Measurements from ENCODE around the gene CELF4.

The CELF4 gene

DNA sequence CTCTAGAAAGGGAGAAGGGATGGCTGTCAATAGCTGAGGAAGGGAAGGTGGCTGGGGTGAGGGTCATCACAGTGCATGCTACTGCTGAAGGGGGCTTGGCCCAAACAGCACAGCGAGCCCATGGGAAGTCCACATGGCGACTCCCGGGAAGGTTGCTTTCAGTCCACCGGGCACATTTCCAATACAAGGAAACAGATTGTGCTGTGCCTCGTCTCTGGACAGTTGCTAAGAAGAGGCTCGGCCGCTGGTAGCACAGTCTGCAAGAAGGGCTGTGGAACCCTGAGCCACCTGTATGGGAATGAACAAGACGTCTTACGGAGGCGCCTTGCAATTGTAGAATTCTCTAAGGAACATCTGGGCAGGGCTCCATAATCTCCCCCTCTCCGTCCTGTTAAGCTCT is 123.1 kb downstream of the CELF4 start:
- no peak for DNase-seq (ENCODE audit: low read depth in 2 of 2)

DNA sequence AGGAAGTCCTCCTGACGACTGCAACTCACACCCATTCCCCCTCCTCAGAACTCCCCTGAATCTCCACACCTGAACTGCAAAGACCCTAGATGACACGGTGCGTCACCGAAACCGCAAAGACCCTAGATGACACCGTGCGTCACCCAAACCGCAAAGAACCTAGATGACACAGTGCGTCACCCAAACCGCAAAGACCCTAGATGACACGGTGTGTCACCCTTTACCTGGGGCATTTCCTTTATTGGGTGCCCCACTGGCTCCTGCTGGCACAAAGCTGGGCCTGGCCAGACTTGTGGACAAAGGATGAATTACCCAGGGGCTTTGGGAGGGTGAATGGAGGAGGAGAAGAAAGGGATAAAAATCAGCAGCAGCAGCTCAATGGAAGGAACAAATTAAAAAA is 123.8 kb downstream of the CELF4 start:
- DNase-seq (ENCODE audit: low read depth in 2 of 2) = no peak

DNA sequence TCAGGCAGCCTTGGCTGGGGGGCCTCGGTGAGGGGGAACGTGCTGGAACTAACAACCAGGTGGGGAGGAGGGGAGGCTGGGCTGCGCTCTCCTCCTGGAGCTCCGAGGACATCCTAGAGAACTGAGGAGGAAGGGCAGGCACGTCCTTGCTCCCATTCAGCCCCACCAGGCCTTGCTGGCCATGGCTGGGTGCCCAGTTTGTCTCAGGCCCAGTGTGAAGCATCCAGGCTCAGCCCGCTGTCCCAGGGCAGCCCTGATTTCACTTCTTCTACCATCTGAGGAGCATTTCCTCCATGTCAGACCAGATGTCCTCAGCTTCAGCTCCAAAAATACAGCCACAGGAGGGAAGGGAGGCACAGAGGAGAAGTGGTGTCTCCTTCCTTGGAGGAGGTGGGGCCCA is 125.4 kb downstream of the CELF4 start:
- DNase-seq (ENCODE audit: low read depth in 2 of 2) = no peak

DNA sequence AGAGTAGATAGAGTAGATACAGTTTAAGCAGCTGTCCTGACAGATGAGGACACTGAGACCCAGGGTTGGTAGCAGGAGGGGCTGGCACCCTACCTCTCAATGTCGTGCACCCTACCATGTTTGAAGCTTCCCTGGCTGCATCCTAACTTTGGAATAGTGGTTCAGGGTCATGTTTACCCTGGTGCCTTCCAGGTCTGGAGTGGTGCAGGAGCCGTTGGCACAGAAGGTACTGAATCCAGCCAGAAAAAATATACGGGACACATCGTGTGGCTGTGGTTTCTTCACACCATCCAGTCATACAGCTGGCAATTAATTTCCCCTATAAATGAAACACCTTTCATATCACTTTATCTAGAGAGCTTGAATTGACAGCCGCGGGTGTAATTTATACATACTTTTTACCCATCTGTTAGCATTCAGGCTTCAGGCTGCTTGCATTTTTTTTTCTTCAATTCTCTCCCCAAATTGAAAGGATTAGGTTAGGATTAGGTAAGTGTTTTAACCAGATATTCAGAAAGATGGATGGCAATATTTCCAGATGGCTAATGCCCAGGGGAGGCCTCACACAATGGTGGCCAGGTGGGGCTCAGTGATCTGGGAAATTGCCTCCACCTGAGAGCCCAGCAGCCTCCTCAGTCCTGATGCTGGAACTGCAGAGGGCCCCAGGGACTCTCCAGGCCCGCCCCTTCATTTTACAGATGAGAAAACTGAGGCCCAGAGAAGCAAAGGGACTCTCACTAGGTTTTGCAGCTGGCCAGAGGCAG is 127.0 kb downstream of the CELF4 start:
- DNase-seq (ENCODE audit: low read depth in 2 of 2) = no peak

DNA sequence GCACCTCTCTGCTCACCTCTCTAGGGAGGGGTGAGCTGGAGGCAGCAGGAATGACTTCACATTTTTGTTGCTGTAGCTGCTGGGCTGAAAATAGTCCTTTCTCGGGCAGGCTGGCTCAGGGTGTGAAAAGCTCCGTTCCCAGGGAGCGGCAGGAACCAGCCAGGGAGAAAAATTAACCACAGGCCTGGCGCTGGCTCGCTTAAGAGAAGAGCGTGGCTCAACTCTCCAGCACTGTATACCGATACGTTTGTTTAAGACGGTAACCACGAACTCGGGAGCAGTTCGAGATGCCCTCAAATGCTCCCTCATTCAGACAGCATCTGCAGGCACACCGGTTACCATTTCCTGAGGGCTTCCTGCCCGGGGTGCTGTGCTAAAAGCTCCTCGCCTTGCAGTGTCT is 129.6 kb downstream of the CELF4 start:
- DNase-seq (ENCODE audit: low read depth in 2 of 2) = no peak

DNA sequence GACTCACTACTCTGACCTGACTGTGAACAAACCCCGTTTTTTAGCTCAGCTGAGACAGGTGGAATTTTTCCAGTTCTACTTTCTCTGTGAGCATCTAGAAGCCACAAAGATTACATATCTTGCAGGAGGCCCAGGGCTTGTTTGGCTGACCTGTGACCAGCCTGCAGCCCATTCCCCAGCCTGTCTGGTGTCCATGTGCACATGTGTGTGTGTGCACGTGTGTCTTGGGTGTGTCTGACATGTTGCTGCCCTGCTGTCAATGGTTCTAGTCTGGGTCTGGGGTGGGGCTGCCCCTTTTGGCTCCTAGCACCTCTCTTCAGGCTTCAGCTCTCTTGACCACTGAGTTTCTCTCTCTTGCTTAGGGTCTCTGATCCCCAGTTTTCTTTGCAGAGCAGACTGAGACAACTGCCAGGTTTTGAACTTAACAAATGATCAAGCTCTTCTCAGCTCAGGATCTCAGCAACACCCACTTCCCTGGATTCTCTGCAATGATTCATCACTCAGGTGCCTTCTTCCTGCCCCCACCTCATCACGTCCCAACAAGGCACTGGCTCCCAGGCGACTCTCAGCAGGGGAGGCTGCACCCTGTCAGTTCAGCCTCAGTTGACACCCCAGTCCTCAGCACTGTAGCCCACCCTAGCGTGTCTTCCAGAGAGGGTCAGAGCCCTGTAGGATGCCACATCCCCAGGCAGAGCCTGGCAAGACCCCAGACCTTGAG is 130.3 kb downstream of the CELF4 start:
- no peak for DNase-seq (ENCODE audit: low read depth in 2 of 2)

DNA sequence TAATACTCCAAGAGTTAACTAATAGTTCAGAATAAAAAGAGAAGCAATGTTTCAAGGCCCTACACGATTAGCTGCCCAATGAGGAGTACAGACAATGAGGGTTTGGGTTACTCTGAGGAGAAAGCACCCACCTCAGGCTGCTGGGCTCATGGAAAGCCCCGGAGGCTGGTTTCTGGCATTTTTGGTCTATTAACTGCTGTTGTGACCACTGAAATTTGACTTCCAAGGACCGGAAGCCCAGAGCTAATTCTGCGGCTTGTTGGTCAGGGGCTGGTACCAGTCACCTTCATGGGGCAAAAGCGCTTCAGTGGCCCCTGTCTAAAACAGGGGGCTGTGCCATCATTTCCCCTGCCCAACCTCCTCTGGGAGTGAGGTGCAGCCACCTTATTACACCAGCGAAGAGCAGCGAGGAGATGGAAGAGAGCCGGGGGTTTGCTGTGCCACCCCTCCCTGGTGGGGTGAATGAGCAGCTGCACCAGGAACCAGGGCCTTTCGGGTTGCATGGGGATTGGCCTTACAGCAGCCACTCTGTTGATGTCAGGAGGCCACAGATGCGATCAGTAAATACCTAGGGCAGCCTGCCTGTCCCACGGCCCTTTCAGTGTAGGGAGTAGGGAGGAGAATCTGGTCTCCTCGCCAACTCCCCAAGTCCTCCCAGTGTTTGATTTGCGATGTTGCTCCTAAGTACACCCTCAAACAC is 131.3 kb downstream of the CELF4 start:
- no peak for DNase-seq (ENCODE audit: low read depth in 2 of 2)

DNA sequence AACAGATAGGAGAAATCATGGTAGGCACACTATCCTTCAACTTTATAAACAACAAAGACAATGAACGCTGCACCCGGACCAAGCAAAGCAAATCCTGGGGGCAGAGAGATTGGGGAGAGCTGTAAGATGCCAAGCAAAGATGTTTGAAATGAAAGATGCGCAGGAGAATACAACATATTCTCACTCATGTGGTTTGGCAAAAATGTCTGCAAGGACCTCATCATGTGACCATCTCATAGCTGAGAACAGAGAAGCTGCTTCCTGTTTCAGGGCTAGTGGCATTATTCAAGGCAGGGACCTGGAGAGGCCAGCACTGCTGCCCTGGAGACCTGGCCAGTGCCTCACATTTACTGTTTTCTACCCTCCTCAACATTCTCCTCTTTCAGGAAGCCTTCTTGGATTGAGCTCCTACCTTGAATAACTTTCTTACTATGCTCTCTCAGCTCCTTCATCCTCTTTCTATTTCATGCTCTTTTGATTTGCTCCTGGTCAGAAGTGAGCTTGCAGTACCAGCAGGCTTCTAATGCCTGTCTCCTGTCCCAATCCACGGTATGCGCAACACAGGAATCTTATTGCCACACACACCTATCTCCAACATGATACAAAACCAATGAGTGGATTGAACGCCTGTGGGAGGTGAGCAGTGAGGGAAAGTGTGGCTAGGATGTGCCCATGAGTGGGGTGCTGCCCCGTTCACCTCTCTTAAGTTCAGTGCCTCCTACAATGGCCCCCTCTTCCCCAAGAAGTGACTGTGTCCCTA is 133.0 kb downstream of the CELF4 start:
- no peak for DNase-seq (ENCODE audit: low read depth in 2 of 2)

DNA sequence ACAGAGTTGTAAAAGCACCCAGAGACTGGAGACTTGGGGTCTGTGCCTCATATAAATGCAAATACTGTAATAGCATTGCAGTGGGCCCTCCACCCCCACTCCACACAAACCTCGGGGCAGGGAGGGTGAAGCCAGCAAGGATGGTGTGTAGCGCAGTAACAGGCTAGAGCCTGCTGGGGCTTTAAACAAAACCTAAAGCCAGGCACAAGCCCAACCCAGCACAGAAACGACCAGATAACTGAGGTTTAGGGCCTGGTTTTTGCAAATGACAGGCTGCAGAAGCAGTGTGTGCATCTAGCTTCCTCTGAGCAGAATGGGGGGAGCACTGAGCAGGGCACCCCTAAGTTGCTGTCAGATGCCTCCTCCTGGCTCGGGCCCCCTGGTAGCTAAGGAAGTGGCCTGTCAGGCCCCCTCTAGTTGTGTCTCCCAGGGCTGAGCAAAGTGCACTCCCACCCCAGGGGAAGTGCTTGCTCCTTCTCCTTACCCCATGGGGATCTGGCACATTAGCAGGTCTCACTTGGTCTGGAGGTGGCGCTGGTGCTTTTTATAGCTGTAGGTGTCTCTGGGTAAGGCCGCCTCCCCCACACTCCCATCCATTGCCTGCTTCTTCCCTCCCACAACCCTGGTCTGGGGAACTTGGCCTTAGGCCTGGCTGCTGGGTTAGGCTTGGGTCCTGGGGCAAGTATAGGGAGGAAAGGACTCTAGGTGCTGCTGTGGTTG is 135.1 kb downstream of the CELF4 start:
- DNase-seq (ENCODE audit: low read depth in 2 of 2) = no peak

DNA sequence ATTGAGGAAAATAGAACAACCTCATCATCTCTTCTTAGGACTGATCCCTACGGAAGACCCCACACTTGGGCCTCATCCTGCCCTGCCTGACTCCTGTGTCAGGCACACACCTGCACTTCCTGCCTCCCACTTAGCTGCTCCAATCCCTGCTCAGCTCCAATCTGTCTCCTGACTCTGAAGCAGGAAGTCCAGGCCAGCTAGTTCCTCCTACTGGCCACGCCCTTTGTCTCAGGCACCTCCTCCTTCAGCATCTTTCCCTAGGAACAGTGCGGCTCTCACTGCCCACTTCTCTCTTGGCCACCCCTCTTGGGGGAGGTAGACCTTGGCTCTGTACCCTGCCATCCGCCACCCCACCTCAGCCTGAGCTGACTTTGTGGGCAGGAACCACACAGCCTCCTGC is 135.8 kb downstream of the CELF4 start:
- no peak for DNase-seq (ENCODE audit: low read depth in 2 of 2)

DNA sequence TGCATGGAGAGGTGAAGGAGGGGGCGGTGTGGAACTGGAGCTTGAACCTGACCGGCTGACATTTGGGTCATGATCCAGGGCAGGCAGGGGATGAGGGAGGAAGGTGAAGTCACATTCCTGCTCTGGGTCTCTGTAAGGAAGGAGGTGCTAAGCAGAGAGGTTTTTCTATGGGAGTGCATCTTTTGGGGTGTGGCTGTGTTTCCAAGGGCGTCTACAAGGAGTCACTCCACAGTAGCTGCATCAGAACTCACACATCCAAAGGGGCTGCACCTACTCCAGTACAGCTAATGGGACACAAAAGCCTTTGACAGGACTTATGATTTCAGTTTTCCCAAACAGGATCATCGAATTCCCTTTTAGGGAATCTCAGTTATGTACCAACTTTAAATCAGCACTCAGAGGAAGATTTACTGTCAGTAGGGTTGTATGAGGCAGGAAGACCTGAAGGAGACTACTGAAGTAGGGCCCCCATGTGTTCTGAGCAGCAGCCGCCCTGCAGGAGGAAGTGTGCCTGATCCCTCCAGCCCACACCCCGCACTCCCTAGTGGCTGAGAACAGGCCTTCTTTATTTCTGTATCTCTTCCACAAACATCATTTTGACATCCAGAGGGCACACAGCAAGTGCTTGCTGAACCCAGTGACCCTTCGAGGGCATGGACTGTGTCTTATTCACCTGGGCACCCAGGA is 137.2 kb downstream of the CELF4 start:
- DNase-seq (ENCODE audit: low read depth in 2 of 2) = no peak

DNA sequence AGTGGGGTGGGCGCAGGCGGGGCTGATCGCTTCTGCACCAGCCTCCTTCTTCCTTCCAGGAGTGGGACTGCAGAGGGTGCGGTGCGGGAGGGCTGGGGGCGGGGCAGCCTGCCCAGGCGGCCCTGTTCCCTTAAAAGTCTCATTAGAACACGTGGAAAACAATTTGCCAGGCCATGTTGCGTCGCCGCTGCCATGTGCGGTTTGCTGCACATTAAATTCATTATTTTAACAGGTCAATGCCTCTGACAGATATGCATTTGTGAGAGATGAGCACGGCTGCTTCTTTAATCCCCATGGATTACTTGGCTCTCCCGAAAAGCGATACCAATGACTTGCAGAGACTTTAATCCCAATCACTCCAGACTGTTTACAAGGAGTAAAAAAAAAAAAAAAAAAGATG is 139.0 kb downstream of the CELF4 start:
- DNase-seq (ENCODE audit: low read depth in 2 of 2) = no peak

DNA sequence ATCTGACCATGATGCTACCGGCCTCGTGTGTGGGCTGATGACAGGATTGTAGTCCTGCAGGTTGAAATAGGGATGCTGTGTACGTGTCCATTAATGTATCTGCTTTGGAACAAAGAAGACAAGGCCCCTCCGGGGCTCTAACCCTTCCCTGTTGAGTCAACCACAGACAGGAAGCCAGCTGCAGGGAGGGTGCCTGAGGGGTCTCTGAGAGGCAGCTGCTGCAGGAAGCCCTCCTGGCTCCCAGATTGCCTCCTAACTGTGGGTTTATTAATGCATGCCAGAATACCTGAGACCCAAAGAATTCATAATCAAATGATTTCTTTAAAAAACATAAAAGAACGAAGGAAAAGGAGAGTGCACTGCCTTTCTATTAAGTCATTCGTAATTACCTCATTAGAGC is 140.4 kb downstream of the CELF4 start:
- DNase-seq (ENCODE audit: low read depth in 2 of 2) = no peak

DNA sequence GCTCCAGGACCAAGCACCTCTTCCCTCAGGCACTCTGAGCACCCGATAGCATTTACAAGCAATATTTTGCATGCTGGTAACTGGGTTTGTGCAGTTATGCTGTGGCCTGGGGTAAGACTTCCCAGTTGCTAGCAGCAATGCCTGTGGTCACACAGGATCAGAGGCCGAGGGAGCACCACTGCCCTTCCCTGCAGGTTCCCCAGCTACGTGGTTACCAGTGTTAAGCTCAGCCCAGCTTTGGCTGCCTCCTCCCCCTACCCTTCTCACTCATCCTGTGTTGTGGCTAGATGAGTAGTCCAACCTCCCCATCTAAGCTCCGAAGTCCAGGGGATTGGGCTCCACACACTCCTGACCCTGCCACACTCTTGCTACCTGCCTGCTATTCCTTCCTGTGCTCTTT is 141.1 kb downstream of the CELF4 start:
- DNase-seq (ENCODE audit: low read depth in 2 of 2) = no peak

DNA sequence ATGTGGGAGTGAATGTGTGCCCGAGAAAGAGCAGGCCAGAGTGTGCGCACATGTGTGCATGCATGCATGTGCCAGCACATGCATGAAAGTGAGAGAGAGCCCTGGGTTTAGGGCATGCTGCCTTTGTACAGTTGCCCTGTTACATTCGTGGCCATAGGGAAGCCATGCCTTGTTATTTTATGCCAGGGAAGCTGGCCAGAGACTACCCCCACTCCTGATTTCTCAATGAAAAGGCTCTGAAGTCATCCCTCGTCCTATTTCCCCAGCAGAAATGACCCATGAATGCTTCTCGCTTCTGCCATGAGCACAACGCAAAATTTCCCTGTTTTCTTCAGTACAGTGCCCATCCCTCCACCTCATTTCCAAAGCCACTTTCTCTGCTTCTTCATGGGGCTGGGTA is 143.0 kb downstream of the CELF4 start:
- DNase-seq (ENCODE audit: low read depth in 2 of 2) = no peak

DNA sequence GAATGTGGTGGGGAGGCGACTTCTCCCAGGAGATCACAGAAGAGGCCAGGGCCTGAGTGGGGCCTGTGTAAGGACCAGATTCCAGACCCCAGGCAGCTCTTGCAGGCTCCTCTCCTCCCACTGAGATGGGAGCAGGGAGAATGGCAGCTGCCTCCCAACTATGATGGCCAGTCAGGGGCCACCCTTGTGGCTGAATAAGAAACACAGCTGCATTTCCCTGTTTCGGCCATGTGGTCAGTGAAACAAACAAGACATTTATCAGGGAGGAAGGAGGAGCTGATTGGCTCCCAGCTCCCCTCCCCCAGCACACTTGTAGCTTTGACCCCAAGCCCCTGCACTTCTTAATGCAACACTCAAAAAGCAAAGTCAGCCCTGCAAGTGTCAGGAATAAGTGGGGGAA is 143.5 kb downstream of the CELF4 start:
- no peak for DNase-seq (ENCODE audit: low read depth in 2 of 2)

DNA sequence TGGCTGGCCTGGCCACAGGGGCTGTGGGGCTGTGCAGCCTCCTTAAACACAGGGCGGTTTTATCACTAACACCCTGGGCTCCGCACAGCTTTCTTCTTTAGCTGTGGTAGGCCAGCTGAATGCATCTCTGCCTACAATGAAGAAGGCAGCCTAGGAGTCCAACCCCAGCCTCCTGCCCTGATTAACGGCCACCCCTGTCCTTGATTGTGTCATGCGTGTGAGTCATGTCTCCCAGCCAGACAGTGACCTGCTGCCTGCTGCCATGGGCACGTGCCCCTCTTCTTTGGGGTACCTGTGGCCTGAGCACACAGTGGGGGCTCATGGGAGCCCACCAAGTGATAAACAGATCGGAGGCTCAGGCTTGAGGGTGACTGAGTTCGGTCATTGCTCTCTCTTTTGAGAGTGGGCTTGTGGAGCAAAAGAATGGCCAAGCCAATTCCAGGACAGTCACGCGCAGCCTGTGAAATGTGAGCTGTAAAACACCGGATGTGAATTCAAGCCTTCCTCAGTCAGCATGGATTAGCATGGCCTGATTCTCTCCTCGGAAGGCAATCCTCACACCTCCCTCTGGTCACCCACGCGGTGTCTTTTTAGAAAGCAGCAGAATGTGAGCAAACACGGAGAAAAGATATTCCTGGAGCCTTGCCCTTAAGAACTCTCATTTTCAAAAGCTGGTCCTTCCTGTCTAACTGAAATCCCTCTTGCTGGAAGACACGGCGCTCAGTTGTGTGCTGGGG is 144.1 kb downstream of the CELF4 start:
- no peak for DNase-seq (ENCODE audit: low read depth in 2 of 2)

DNA sequence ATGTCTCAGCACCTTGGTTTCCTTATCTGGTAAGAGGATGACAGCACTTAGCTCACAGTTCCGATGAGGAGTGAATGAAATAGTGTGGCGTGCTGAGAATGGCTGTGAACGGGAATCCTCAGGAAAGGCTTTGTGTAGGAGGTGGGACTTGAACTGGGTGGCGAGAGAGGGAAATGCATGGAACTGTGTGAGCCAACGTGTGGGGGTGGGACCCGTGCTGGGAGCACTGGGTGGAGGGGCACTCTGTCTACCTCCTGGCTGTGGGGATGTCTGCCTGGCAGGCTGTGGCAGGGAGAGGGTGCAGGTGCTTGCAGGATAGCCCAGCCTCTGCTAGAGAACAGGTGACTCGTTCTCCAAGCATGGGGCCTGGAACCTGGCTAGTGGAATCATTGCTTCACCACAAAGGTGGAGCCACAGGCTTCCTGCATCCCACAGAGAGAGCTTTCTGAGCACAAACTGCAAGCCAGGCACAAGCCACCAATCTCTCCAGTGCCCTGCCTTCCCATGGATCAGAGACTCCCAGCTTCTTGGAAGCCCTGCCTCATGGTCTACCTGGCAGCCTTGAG is 145.2 kb downstream of the CELF4 start:
- no peak for DNase-seq (ENCODE audit: low read depth in 2 of 2)

DNA sequence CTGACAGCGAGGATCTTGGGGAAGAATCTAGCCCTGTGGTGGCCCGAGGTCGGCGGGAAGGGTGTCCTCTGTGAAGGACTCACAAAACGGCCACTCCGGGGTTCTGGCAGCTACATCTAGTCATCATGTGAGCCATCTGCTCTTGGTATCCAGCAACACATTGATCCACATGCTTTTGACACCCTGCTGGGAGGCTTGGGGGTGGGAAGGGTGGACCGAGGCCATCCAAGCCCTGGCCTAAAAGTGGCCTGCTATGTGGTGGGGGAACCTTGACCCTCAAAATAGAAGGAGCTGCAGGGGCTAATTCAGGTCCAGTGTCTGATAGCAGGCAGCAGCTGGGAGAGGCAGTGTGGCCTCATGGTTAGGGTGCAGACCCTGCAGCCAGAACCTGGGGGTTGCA is 145.7 kb downstream of the CELF4 start:
- no peak for DNase-seq (ENCODE audit: low read depth in 2 of 2)

DNA sequence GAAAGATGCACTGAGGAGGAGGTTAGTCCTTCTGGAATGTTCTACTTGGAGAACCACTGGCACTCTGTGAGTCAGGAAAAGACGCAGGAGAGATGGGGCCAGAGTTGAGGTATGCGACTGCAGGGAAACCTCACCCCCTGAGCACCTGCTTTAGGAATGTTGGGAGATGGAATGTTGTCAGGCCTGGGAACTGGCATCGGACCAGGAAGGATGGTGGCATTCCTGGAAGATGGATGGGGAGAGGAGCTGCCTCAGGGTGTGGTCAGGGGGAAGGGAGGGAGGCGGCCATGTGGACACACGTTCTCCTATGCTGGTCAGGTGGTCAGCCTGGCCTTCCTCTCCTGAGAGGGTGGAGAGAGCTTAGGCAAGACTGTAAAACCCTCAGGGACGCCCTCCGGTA is 146.3 kb downstream of the CELF4 start:
- no peak for DNase-seq (ENCODE audit: low read depth in 2 of 2)
